Measurements from ENCODE around the gene SFMBT2.
"Not testable (repeated sequence)": the region's sequence is repeated elsewhere in the genome, so short reads cannot be mapped to it uniquely, and the experiment has no call there.

The SFMBT2 gene

GRCh38 chr10:7400068-7400715, 10.6 kb downstream of the SFMBT2 start:
- no peak for DNase-seq

DNA sequence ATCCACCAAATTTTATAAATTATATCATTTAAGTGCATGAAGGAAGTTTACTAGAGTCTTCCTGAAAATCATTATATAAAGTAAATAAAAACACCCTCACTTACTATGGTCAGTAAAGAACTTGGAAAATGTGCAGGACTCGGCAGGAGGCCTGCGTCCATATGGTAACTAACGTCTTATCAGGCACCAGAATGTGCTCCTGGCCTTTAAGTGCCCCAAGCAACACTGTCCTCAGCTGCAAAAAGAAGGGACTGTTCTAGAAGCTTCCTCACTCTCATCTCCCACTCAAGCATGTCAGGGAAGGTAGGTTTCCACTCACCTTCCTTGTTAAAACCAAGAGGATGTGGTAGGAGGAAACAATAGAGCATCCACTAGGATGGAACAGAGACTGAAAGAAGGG, 11.3 kb downstream of the SFMBT2 start:
- no peak for DNase-seq

DNA sequence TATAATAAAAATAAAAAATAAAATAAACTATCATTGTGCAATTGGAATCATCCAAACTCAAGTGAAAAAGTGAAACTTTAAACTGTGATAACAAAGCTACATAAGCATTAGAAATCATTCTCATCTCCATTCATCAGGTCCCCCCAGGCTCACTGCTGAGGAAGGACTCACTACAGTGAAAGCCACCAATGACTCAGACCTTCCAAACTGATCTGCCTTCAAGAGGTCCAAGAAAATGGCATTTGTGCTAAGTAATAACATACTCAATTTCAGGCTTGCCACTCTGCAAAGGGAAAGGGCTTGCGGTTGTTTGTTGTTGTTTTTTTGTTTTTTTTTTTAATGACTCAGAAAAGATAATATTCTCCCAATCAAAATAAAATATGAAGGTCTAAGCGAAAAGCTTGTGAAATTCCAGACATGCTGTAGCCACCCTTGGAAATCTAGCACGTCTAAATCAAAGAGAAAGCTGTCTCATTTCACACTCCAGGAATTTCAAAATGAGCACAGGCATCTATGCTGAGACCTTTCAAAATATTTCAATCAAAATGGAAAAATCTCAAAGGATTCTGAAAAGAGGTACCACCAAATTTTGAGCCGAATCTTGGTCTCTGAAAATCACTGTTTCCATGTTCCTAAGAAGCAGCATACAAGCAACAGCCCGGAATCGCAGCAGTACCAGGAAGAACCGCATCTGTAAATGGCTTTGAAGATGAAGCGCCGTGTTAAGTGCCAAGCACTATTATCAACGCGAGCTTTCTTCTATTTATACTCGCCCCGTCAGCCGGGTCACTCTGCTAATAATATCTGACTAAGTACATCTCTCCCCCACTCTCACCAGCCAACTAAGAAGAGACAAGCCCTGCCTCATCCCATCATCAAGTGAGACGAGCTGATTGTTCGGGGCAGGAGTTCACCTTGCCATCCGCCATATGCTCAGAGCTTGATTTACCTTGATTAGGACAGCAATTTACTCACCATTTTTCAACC, 13.5 kb downstream of the SFMBT2 start:
- no peak for DNase-seq

GRCh38 chr10:7392301-7392700, 18.5 kb downstream of the SFMBT2 start:
- DNase-seq = not testable (repeated sequence)

DNA sequence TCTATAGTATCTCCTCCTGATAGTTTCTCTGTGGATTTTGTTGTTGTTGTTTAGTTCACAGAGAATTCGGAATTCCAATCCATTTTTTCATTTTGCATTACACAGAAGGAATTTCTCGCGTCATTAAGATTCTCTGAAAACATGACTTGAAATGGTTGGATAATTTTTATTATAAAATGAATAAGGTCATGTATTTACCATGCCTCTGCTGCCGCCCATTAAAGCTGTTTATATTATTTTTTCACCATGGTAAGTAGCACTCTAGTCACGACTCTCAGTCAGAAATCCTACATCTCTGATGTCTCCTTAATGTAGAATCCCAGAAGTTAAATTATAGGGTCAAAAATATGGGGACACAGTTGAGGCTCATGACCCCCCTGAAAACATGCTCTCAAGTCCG, 19.1 kb downstream of the SFMBT2 start:
- no peak for DNase-seq

DNA sequence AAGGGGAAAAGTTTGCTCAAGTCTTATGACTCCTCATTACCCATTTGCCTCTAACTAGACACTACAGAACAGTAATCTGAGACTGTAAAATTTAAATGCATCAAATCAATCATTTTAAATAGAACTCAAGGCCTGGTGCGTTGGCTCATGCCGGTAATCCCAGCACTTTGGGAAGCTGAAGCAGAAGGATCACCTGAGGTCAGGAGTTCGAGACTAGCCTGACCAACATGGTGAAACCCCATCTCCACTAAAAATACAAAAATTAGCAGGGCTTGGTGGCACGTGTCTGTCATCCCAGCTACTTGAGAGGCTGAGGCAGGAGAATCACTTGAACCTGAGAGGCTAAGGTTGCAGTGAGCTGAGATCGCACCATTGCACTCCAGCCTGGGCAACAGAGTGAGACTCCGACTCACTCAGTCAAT, 20.1 kb downstream of the SFMBT2 start:
- DNase-seq = not testable (repeated sequence)

DNA sequence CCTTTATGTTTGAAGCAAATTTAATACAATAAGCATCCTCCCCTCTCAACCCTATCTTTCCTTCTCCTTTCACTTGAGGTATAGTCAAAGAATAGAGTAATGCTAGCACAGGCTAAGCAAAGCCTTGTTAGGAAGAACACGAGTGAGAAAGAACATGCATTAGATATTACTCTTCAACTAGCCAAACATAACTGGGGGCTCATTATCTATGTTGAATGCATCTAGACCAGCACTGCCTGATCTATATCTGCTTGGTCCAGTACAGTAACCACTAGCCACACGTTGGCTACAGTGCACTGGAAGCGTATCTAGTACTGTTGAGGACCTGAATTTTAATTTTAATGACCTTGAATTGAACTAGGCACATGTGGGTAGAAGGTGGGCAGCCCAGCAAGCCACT, 21.0 kb downstream of the SFMBT2 start:
- no peak for DNase-seq

- DNase-seq = no peak
These were observed 21.5 kb downstream of the SFMBT2 start for GRCh38 chr10:7389346-7389745.

- DNase-seq = no peak
These were observed 22.2 kb downstream of the SFMBT2 start for GRCh38 chr10:7388602-7389001.

DNA sequence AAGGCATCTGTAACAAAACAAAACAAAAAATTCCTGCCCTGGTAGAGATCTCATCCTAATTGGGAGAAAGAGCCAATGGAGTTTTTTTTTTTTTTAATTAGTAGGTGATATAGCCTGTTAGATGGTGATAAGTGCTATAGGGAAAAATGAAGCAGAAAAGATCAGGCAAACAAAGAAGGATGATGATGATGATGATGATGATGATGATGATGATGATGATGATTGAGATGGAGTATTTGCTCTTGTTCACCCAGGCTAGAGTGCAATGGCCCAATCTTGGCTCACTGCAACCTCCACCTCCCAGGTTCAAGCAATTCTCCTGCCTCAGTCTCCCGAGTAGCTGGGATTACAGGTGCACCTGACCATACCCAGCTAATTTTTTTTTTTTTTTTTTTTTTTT, 22.7 kb downstream of the SFMBT2 start:
- not testable (repeated sequence) for DNase-seq

DNA sequence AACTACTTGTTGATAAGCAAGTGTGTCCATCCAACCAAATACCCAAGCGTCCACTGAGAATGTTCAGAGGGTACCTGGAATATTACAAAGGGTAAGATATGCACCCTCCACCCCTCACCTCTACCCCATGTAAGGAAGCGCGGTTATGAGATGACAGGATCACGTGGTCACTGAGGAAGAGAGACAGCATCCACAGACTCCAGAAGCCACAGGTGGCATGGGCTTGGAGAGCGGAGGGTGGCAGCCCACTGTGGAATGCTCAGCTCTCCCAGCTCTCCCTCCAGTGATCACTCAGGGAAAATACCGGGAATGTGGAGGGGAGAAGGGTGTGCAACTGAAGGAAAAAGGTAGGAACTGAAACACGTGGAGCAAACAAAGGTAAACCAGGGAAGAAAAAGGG, 25.7 kb downstream of the SFMBT2 start:
- no peak for DNase-seq

DNA sequence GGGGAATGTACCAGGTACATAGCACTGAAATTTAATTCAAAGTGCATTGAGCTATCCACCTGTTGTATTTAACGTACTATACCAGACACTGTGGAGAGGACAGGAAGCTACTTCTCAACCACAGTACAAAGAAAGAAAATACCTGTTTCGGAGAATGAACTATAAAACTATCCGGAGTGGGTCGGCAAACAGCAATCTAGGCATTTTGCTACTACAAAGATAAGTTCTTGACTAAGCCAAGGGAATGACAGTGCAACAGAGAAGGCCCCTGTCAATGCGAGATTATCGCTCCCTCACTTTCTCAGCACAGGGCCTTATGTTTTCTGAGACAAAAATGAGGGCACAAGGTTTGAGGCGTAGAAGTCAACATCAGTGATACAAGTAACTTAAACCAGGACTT, 27.4 kb downstream of the SFMBT2 start:
- no peak for DNase-seq

GRCh38 chr10:7380704-7381241, 30.1 kb downstream of the SFMBT2 start:
- DNase-seq = no peak

DNA sequence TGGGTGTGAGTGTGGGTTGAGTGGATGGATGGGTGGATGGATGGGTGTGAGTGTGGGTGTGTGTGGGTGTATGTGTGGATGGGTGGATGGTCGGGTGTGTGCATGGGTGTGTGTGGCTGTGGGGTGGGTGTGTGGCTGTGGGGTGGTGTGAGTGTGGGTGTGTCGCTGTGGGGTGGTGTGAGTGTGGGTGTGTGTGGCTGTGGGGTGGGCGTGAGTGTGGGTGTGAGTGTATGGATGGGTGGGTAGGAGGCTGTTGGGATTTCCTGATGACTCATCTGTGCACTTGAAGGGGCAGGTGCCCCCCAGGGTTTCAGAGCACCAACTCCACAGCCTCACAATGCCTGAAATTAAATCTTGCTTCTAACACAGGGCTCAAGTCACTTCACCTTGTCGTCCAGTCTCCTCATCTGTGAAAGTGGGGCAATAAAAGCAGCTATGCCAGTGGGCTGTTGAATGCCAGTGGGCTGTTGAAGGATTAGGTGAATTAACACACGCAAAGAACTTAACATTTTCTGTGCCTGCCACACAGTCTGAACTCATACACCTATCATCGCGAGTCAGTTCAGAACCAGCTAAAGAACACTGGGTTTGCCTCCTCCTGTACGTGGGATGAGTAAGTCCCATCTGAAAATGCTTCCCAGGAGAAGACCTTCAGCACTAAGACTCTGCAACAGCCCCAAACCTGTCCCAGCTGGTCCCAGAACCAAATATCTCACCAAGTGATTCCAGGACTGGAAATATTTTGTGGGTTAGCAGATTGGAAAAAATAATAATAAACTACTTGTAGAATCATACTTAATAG, 32.0 kb downstream of the SFMBT2 start:
- DNase-seq = no peak

DNA sequence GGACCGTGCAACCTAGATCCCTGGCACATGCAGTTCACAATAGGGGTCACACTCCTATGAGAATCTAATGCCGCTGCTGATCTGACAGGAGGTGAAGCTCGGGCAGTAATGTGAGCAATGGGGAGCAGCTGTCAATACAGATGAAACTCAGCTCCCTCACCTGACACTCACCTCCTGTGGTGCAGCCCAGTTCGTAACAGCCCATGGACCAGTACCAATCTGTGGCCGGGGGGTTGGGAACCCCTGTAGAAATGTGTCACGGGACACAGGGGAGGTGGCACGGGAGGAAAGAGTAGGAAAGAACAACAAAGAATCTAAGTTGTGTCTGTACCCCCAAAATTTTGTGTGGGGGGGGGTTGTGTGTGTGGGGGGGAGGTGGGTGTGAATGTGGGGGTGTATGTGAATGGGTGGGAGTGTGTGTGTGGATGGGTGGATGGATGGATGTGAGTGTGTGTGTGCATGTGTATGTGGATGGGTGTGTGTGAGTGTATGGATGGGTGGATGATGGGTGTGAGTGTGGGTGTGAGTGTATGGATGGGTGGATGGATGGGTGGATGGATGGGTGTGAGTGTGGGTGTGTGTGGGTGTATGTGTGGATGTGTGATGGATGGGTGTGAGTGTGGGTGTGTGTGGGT, 33.1 kb downstream of the SFMBT2 start:
- DNase-seq = no peak

DNA sequence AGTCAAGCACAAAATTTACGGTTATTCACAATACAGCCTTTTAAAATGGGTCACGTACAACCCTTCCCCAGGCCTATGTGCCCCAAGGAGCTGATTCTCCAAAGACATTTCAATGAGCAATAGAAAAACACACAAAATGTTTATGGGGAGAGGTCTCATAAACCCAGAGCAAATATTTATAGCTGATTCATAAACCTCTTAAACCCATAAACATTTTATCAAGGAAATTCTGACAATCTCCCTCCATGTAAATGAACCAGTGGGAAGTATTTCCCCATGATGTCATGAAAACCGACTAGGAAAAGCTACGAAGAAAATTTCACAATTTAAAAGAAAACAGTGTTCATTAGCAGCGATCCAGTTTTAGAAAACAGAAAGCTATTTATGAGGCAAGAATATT, 36.0 kb downstream of the SFMBT2 start:
- no peak for DNase-seq

DNA sequence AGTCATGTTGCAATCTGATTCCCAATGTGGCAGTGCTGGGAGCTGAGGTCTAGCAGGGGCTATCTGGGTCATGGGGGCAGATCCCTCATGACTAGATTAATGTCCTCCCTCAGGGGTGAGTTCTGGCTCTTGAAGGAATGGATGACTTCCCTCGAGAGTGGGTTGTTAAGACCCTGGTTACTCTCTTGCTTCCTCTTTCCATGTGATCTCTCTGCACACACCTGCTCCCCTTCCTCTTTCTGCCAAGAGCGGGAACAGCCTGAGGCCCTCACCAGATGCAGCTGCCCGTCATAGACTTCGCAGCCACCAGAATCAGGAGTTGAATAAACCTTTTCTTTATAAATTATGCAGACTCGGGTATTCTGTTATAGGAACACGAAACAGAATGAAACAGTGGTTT, 37.8 kb downstream of the SFMBT2 start:
- no peak for DNase-seq

GRCh38 chr10:7372504-7372903, 38.3 kb downstream of the SFMBT2 start:
- DNase-seq = no peak

GRCh38 chr10:7370511-7370910, 40.3 kb downstream of the SFMBT2 start:
- DNase-seq = no peak

- DNase-seq = no peak
These were observed 45.6 kb downstream of the SFMBT2 start for GRCh38 chr10:7365027-7365745.

DNA sequence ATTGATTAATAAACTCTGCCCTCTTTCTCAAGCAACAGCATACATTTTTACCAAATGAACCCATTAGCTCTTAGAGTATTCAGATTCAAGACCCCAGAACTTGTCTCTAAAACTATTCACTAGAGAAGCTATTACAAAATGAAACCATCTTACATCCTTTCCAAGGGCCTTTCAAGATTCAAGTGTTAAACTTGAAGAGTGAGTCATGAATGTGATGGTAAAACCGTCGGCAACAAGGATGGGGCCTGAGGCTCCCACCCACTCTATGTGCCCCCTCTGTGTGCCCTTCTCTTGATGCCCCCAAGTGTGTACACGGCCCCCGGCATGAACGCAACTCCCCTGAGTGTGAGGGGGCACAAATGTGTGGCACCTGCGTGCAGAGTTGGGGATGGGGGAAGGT, 46.4 kb downstream of the SFMBT2 start:
- no peak for DNase-seq

- no peak for DNase-seq
These were observed 47.1 kb downstream of the SFMBT2 start for GRCh38 chr10:7363700-7364099.

Data from COR-L47 (cell line).